Panc1 (cell line): Measurements from ENCODE around the gene MACROD1.

ENCODE experiments used
- TF ChIP-seq, protein P1 (sequence below): fragments of 450-650 bp; IDR thresholded peaks from 2 replicates; pipeline ENCODE4 v1.5.1; 2017; ENCODE audit warnings: mild to moderate bottlenecking
- TF ChIP-seq, protein P2 (sequence below), 2 experiments: IDR thresholded peaks; 2 replicates each; pipeline ENCODE4 v1.6.1; 2011 to 2012; ENCODE audit warnings: low read depth in 2 of 2, control low read depth in 1 of 2, low read length in 1 of 2, mild to moderate bottlenecking in 1 of 2, moderate library complexity in 1 of 2; ENCODE audit not compliant: insufficient read depth in 1 of 2

- TF ChIP-seq, protein P1, sequence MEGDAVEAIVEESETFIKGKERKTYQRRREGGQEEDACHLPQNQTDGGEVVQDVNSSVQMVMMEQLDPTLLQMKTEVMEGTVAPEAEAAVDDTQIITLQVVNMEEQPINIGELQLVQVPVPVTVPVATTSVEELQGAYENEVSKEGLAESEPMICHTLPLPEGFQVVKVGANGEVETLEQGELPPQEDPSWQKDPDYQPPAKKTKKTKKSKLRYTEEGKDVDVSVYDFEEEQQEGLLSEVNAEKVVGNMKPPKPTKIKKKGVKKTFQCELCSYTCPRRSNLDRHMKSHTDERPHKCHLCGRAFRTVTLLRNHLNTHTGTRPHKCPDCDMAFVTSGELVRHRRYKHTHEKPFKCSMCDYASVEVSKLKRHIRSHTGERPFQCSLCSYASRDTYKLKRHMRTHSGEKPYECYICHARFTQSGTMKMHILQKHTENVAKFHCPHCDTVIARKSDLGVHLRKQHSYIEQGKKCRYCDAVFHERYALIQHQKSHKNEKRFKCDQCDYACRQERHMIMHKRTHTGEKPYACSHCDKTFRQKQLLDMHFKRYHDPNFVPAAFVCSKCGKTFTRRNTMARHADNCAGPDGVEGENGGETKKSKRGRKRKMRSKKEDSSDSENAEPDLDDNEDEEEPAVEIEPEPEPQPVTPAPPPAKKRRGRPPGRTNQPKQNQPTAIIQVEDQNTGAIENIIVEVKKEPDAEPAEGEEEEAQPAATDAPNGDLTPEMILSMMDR = no peak
- TF ChIP-seq, protein P2, sequence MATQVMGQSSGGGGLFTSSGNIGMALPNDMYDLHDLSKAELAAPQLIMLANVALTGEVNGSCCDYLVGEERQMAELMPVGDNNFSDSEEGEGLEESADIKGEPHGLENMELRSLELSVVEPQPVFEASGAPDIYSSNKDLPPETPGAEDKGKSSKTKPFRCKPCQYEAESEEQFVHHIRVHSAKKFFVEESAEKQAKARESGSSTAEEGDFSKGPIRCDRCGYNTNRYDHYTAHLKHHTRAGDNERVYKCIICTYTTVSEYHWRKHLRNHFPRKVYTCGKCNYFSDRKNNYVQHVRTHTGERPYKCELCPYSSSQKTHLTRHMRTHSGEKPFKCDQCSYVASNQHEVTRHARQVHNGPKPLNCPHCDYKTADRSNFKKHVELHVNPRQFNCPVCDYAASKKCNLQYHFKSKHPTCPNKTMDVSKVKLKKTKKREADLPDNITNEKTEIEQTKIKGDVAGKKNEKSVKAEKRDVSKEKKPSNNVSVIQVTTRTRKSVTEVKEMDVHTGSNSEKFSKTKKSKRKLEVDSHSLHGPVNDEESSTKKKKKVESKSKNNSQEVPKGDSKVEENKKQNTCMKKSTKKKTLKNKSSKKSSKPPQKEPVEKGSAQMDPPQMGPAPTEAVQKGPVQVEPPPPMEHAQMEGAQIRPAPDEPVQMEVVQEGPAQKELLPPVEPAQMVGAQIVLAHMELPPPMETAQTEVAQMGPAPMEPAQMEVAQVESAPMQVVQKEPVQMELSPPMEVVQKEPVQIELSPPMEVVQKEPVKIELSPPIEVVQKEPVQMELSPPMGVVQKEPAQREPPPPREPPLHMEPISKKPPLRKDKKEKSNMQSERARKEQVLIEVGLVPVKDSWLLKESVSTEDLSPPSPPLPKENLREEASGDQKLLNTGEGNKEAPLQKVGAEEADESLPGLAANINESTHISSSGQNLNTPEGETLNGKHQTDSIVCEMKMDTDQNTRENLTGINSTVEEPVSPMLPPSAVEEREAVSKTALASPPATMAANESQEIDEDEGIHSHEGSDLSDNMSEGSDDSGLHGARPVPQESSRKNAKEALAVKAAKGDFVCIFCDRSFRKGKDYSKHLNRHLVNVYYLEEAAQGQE (IDR thresholded peaks at IDR 0.05; ENCODE audit: insufficient read depth in 1 of 2, low read depth in 2 of 2, low read length in 1 of 2) = no peak
Measured at GRCh38 chr11:64173616-64174355, 7.9 kb upstream of the MACROD1 start.
